ENCODE measurements around the gene PAK6. TPM values are rescaled to one million over a fixed set of nuclear protein-coding genes. Genes with fewer than 3 reads are reported as not detected.

The PAK6 gene
- total and polyA plus RNA-seq, 4 donors, result 0.05 to 0.17 (median 0.10) TPM

GRCh38 chr15:40282147-40282868 lies 43.4 kb downstream of the PAK6 start:
- Histone ChIP-seq H3K9ac (ENCODE audit: low read depth in 1 of 2, low read length in 2 of 2) (no peak overlapping the region), H3K27ac (ENCODE audit: low read depth in 1 of 2, low read length in 2 of 2) (no peak overlapping the region), H3K36me3 (ENCODE audit: control insufficient read depth in 4 of 4, insufficient read depth in 3 of 4, low read depth in 1 of 4, low read length in 3 of 4) (no peaks in the 10 kb centered on the region), H3K4me3 (ENCODE audit: low read depth in 1 of 3, low read length in 3 of 3) (peak overlapping the region; percentile 5 to 46 (median 31)), H3K4me1 (ENCODE audit: control insufficient read depth in 4 of 4, insufficient read depth in 4 of 4, low read length in 3 of 4) (peaks cover 6 to 26% (median 15%) of the 10 kb centered on the region in 4 donors), H3K27me3 (ENCODE audit: control insufficient read depth in 4 of 4, insufficient read depth in 4 of 4, low read length in 3 of 4) (peaks cover 0 to 8% (median 2%) of the 10 kb centered on the region in 4 donors), H3K9me3 (ENCODE audit: control insufficient read depth in 4 of 4, low read length in 3 of 4) (no peaks in the 10 kb centered on the region)
- DNase-seq (ENCODE audit: low spot score), result no peak
- WGBS, result 1% methylated on average over 92 of the region's 92 CpGs
- TF ChIP-seq HNF4A (conservative IDR thresholded peaks at IDR 0.05), result peak; percentile 60 to 75
- TF ChIP-seq, protein P1, sequence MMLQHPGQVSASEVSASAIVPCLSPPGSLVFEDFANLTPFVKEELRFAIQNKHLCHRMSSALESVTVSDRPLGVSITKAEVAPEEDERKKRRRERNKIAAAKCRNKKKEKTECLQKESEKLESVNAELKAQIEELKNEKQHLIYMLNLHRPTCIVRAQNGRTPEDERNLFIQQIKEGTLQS (IDR thresholded peaks at IDR 0.05), result no peak
- peak; percentile 17 to 27 for TF ChIP-seq RXRA (IDR thresholded peaks at IDR 0.05)
- TF ChIP-seq, protein P2, sequence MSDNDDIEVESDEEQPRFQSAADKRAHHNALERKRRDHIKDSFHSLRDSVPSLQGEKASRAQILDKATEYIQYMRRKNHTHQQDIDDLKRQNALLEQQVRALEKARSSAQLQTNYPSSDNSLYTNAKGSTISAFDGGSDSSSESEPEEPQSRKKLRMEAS (IDR thresholded peaks at IDR 0.05), result no peak
- TF ChIP-seq GABPA (IDR thresholded peaks at IDR 0.05 in 1 of 2, conservative IDR thresholded peaks at IDR 0.05 in 1 of 2), result no peak
- peak; percentile 21 for TF ChIP-seq SP1 (IDR thresholded peaks at IDR 0.05)
- TF ChIP-seq FOXA2 (IDR thresholded peaks at IDR 0.05), result no peak

GRCh38 chr15:40282869-40283614 lies 44.2 kb downstream of the PAK6 start, which contains the start of gene ANKRD63:
Gene ANKRD63 (minus strand): TSS chr15:40283064. CDS start chr15:40282586, 478 bp downstream.
- Histone ChIP-seq H3K4me3 (ENCODE audit: low read depth in 1 of 3, low read length in 3 of 3) (peak within 1 kb of the TSS; percentile 5 to 46 (median 31)), H3K27me3 (ENCODE audit: control insufficient read depth in 4 of 4, insufficient read depth in 4 of 4, low read length in 3 of 4) (peaks cover 0 to 8% (median 2%) of the 10 kb centered on the region in 4 donors), H3K27ac (ENCODE audit: low read depth in 1 of 2, low read length in 2 of 2) (no peak within 1 kb of the TSS), H3K9ac (ENCODE audit: low read depth in 1 of 2, low read length in 2 of 2) (no peak within 1 kb of the TSS), H3K4me1 (ENCODE audit: control insufficient read depth in 4 of 4, insufficient read depth in 4 of 4, low read length in 3 of 4) (peaks cover 6 to 26% (median 14%) of the 10 kb centered on the region in 4 donors), H3K9me3 (ENCODE audit: control insufficient read depth in 4 of 4, low read length in 3 of 4) (no peaks in the 10 kb centered on the region), H3K36me3 (ENCODE audit: control insufficient read depth in 4 of 4, insufficient read depth in 3 of 4, low read depth in 1 of 4, low read length in 3 of 4) (no peaks in the 10 kb centered on the region)
- 6% methylated on average over 76 of the region's 76 CpGs for WGBS
- TF ChIP-seq, protein P2 (IDR thresholded peaks at IDR 0.05), result no peak
- TF ChIP-seq GABPA (IDR thresholded peaks at IDR 0.05 in 1 of 2, conservative IDR thresholded peaks at IDR 0.05 in 1 of 2), result no peak
- no peak for DNase-seq (ENCODE audit: low spot score)

- H3K9me3 ChIP-seq (ENCODE audit: control insufficient read depth in 4 of 4, low read length in 3 of 4), result no peaks in the 10 kb centered on the region
- H3K36me3 ChIP-seq (ENCODE audit: control insufficient read depth in 4 of 4, insufficient read depth in 3 of 4, low read depth in 1 of 4, low read length in 3 of 4), result no peaks in the 10 kb centered on the region
- H3K4me3 ChIP-seq (ENCODE audit: low read depth in 1 of 3, low read length in 3 of 3), result no peak overlapping the region
- peaks cover 0 to 8% (median 2%) of the 10 kb centered on the region in 4 donors for H3K27me3 ChIP-seq (ENCODE audit: control insufficient read depth in 4 of 4, insufficient read depth in 4 of 4, low read length in 3 of 4)
- H3K4me1 ChIP-seq (ENCODE audit: control insufficient read depth in 4 of 4, insufficient read depth in 4 of 4, low read length in 3 of 4), result peaks cover 6 to 26% (median 14%) of the 10 kb centered on the region in 4 donors
- WGBS, result 38% methylated on average over 33 of the region's 33 CpGs
- H3K27ac ChIP-seq (ENCODE audit: low read depth in 1 of 2, low read length in 2 of 2), result no peak overlapping the region
- H3K9ac ChIP-seq (ENCODE audit: low read depth in 1 of 2, low read length in 2 of 2), result no peak overlapping the region
- no peak for DNase-seq (ENCODE audit: low spot score)
- no peak for TF ChIP-seq RXRA (IDR thresholded peaks at IDR 0.05)
- TF ChIP-seq YY1 (IDR thresholded peaks at IDR 0.05), result no peak
- TF ChIP-seq, protein P2 (IDR thresholded peaks at IDR 0.05), result no peak
- no peak for TF ChIP-seq RAD21 (IDR thresholded peaks at IDR 0.05)
- no peak for TF ChIP-seq ZBTB33 (IDR thresholded peaks at IDR 0.05)
- TF ChIP-seq CTCF (IDR thresholded peaks at IDR 0.05; ENCODE audit: low read depth, low read length, missing input control), result no peak
- no peak for TF ChIP-seq JUND (IDR thresholded peaks at IDR 0.05)
- TF ChIP-seq FOXA2 (IDR thresholded peaks at IDR 0.05), result no peak
- TF ChIP-seq NR2F2 (IDR thresholded peaks at IDR 0.05), result no peak
- TF ChIP-seq HNF4A (conservative IDR thresholded peaks at IDR 0.05), result no peak
- no peak for TF ChIP-seq HNF4G (IDR thresholded peaks at IDR 0.05)
- TF ChIP-seq, protein P1 (IDR thresholded peaks at IDR 0.05), result no peak
- no peak for TF ChIP-seq EGR1 (IDR thresholded peaks at IDR 0.05; ENCODE audit: low read depth in 2 of 2)
- no peak for TF ChIP-seq SP1 (IDR thresholded peaks at IDR 0.05)
- no peak for TF ChIP-seq FOXA1 (IDR thresholded peaks at IDR 0.05)
- TF ChIP-seq GABPA (IDR thresholded peaks at IDR 0.05 in 1 of 2, conservative IDR thresholded peaks at IDR 0.05 in 1 of 2), result no peak
Observed at GRCh38 chr15:40283615-40284300, 44.9 kb downstream of the PAK6 start.

Data from liver (tissue), 9 donors.